GM19463 (cell line): ENCODE data around the gene PCAT7.
"Not testable (repeated sequence)": the region's sequence is repeated elsewhere in the genome, so short reads cannot be mapped to it uniquely, and the experiment has no call there.

Experiments used
- ATAC-seq: cut with Tn5 transposase; IDR thresholded peaks from one replicate; pipeline ENCODE4 v1.9.1; 2021; ENCODE audit warnings: mild to moderate bottlenecking, moderate library complexity; ENCODE audit not compliant: unreplicated experiment

Gene PCAT7

DNA sequence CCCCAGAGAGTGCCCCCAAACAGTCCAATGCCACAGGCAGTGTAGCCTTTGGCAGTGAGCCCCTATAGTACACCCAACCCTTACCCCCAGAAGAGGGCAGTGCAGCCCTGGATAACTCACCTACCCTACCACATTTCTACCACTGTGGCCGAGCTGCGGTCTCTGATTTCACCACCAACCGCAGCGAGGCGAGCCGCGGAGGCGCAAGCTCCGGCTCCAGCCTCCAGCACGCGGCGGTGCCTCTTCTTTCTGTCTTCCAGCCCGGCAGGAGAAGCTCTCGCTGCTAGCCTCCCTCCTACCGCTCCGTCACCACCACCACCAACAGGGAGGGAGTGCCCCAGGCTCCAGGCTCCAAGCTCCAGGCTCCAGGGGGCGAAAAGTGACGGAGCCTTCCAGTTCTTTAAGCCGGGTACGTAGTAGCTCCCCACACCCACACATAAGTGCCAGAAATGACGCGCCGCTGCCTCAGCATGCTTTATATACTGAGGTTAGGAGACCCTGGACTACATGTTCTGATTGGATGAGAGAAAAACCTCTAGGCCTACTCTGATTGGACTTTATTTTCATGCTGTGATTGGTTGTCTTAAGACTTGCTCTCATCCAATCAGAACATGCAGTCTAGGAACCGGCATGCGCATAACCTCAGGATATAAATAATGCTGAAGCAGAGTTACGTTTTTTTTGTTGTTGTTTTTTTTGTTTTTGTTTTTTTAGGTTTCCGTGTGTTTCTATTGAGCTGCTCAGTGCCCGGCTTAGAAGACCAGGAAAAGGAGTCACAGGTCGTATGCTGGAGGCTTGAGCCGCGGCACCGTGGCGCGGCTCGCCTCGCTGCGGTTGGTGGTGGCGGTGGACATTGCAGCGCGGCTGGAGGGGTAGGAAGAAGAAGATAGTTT is at the start of gene PCAT7:
TSS of gene PCAT7 (plus strand) at position 645 of the 893 bp plus-strand sequence.
- ATAC-seq, result no peak

GRCh38 chr9:94506370-94506769 is 48.5 kb upstream of the PCAT7 start:
- ATAC-seq, result not testable (repeated sequence)

- ATAC-seq, result no peak
These were observed 47.2 kb upstream of the PCAT7 start for GRCh38 chr9:94507531-94508258.

DNA sequence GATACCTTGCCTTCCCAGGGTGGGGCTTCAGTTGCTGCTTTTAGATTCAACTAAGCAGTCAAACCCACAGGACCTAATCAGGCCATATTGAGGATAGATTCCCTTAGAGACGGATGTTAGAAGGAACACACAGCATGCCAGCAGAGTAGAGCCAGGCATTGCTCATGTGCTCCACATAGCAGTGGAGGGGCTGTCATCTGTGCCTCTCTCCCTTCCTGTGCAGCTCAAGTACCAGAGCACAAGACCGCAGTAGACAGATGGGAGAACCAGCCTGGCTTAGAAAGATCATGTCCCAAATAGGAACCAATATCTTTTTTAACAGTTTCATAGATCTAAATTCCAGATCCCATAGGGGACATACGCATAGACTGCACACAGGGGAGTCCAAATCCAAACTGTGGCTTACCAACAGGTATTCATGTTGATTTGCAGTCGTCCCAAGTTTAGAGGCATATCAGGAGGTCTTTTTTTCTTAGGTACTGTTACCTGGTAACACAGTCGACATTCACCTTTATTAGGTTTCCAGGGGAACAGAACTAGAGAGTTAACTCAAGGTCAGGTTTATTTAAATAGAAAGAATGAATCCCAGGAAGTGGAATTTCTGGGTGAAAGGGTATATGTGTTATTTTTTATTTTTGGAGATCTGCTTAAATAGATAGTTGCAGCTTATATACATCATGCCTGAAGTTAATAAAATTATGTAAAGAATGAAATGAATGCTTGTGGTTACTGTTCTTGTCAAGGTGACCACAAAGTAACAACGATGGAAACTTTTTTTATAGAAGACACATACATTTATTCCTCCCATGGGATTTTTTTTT is 43.5 kb upstream of the PCAT7 start:
- no peak for ATAC-seq

GRCh38 chr9:94511955-94512265 is 43.0 kb upstream of the PCAT7 start:
- ATAC-seq, result no peak

DNA sequence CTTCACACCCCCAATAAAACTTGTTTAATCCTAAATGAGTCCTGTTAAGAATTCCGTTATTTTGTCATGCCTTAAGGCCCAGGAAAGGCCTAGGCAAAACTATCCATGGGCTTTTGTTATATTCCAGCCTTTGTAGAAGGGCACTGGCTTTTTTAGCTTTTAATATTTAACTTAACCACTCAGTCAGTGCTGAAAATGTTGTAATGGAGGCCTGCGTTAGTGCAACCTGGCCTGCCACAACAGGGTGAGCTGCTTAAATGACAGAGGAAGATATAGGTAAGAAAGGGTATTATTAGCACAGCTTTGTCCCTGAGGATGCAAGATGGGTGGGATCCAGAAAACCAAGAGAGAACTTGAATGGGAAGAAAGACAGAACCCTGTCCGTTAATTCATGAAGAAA is 40.2 kb upstream of the PCAT7 start:
- no peak for ATAC-seq

DNA sequence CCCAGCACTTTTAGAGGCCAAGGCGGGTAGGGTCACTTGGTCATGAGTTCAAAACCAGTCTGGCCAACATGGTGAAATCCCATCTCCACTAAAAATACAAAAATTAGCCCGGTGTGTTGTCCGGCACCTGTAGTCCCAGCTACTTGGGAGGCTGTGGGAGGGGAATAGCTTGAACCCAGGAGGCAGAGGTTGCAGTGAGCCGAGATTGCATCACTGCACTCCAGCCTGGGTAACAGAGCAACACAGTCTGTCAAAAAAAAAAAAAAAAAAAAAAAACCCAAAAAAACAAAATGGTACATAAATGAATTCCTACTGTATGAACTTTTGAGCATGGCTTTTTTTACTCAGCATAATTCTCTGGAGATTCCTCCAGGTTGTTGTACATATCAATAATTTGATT is 37.6 kb upstream of the PCAT7 start:
- no peak for ATAC-seq

GRCh38 chr9:94525396-94526035 is 29.4 kb upstream of the PCAT7 start:
- ATAC-seq, result no peak

DNA sequence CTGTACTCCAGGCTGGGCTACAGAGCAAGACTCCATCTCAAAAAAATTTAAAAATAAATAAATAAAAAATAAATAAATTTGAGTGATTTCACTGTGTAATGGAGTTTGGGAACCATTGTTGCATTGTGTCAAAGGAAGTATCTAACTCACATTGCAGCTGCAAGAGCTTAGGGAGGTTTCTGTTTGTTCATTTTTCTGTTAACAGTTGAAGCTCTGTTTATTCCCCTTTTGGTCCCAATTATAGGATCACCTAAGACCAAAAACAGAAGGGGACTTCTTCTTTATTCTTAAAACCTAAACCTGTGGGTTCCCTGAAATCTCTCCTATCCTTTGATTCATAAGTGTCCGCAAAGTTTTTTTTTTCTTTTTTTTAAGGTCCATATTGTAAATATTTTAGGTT is 28.6 kb upstream of the PCAT7 start:
- ATAC-seq, result no peak

GRCh38 chr9:94526951-94527350 is 27.9 kb upstream of the PCAT7 start:
- no peak for ATAC-seq

GRCh38 chr9:94528886-94529285 is 26.0 kb upstream of the PCAT7 start:
- no peak for ATAC-seq

- no peak for ATAC-seq
These were observed 21.7 kb upstream of the PCAT7 start for GRCh38 chr9:94533155-94533554.

GRCh38 chr9:94533601-94534000 is 21.3 kb upstream of the PCAT7 start:
- ATAC-seq, result no peak

DNA sequence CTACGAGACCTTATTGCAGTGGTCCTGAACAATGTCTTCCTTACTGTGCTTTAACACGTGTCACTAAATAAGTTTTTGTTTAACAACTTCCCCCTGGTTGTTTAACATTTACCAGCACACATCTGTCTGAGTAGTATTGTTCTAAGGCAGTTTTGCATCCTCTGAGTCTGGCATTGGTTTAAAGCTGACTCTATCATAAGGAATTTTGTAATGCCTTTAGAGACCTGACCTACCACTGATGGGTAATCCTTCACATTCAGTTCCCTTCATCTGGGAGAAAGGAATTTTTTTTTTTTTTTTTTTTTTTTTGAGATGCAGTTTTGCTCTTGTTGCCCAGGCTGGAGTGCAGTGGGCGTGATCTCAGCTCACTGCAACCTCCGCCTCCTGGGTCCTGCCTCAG is 20.0 kb upstream of the PCAT7 start:
- no peak for ATAC-seq

GRCh38 chr9:94538908-94539307 is 16.0 kb upstream of the PCAT7 start:
- no peak for ATAC-seq

DNA sequence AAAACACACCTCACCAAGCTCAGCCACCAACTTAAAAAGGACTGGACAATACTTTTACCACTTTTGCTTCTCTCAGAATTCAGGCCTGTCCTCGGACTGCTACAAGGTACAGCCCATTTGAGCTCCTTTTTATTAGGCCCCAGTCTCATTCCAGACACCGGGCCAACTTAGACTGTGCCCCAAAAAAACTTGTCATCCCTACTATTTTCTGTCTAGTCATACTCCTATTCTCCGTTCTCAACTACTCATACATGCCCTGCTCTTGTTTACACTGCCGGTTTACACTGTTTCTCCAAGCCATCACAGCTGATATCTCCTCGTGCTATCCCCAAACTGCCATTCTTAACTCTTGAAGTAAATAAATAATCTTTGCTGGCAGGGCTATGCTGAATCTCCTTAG is 10.5 kb upstream of the PCAT7 start:
- ATAC-seq, result not testable (repeated sequence)

DNA sequence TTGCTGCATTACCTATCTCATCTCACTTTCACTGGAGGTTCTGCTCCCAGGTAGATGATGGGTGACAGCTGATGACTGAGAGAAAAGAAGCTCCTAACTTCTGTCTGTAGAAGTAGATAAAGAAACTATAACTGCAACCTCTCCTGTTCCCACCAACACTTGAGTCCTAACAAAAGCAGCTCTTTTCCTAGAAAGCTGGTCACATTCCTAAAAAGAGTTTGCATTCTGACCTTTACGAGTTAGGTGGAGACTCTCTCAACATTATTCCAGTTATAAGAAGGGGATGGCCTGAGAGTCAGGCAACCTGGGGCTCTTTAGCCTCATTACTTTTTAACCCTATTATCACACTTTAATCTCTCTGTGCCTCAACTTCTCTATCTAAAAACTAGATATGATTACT is 8.9 kb upstream of the PCAT7 start:
- no peak for ATAC-seq

- no peak for ATAC-seq
These were observed 1.6 kb upstream of the PCAT7 start for GRCh38 chr9:94553029-94553938.

- ATAC-seq, result no peak
These were observed 825 bp upstream of the PCAT7 start for GRCh38 chr9:94554078-94554438.

DNA sequence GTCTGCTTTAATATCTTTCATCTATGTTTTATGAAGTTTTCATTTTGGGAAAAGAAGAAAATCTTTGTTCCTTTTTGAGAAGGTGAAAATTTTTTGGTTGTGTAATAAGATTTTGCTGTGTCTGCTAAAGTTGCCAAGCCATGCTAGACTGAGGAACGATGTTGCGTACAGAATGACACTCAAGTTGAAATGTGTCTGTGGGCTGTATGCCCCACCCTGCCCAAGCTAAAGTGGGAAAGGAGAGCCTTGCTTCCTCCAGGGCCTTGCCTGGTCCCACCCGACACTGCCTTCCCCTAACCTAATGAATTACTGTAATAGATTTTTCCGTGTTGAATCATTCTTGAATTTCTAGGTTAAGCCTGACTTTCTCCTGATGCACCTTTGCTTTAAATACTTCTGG is 2.5 kb downstream of the PCAT7 start:
- no peak for ATAC-seq
